ENCODE data around the gene NXPE4. TPM values are rescaled to one million over a fixed set of nuclear protein-coding genes. Genes with fewer than 3 reads are reported as not detected.

The NXPE4 gene
- total RNA-seq, 1 donor = not detected

DNA sequence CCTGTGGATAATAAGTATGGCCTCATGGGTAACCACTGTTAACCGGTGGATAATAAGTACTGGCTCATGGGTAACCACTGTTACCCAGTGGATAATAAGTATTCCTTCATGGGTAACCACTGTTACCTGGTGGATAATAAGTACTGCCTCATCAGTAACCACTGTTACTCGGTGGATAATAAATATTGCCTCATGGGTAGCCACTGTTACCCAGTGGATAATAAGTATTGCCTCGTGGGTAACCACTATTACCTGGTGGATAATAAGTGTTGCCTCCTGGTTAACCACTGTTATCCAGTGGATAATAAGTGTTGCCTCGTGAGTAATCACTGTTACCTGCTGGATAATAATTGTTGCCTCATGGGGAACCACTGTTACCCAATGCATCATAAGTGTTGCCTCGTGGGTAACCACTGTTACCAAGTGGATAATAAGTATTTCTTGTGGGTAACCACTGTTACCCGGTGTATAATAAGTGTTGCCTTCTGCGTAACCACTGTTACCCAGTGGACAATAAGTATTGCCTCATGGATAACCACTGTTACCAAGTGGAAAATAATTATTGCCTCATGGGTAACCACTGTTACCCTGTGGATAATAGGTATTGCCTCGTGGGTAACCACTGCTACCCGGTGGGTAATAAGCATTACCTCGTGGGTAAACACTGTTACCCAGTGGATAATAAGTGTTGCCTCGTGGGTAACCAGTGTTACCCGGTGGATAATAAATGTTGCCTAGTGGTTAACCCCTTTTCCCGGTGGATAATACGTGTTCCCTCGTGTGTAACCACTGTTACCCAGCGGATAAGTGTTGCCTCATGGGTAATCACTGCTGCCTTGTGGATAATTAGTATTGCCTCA is 26.6 kb upstream of the NXPE4 start:
- no peak overlapping the region for H3K4me3 ChIP-seq (ENCODE audit: low read depth, low read length)
- TF ChIP-seq CTCF (IDR thresholded peaks at IDR 0.05; ENCODE audit: insufficient read depth, low read length) = no peak
- DNase-seq (ENCODE audit: low read depth) = no peak

DNA sequence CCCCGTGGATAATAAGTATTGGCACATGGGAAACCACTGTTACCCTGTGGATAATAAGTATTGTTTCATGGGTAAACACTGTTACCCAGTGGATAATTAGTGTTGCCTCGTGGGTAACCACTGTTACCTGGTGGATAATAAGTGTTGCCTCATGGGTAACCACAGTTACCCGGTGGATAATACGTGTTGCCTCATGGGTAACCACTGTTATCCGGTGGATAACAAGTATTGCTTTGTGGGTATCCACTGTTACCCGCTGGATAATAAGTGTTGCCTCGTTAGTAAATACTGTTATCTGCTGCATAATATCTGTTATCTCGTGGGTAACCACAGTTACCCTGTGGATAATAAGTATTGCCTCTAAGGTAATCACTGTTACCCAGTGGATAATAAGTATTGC is 25.5 kb upstream of the NXPE4 start:
- no peak for DNase-seq (ENCODE audit: low read depth)

DNA sequence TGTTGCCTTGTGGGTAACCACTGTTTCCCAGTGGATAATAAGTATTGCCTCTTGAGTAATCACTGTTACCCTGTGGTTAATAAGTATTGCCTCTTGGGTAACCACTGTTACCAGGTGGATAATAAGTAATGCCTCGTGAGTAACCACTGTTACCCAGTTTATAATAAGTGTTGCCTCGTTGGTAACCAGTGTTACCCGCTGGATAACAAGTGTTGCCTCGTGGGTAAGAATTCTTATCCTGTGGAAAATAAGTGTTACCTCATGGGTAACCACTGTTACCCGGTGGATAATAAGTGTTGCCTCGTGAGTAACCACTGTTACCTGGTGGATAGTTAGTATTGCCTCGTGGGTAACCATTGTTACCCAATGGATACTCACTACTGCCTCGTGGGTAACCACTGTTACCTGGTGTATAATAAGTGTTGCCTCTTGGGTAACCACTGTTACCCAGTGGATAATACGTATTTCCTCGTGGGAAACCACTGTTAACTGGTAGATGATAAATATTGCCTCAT is 24.1 kb upstream of the NXPE4 start:
- no peak for TF ChIP-seq CTCF (IDR thresholded peaks at IDR 0.05; ENCODE audit: insufficient read depth, low read length)
- no peak overlapping the region for H3K4me3 ChIP-seq (ENCODE audit: low read depth, low read length)
- DNase-seq (ENCODE audit: low read depth) = no peak

More for the DNA sequence above, 25.5 kb upstream of the NXPE4 start:
- H3K4me3 ChIP-seq (ENCODE audit: low read depth, low read length) = no peak overlapping the region
- no peak for TF ChIP-seq CTCF (IDR thresholded peaks at IDR 0.05; ENCODE audit: insufficient read depth, low read length)

GRCh38 chr11:114618139-114618538 is 22.6 kb upstream of the NXPE4 start:
- DNase-seq (ENCODE audit: low read depth) = no peak
- TF ChIP-seq CTCF (IDR thresholded peaks at IDR 0.05; ENCODE audit: insufficient read depth, low read length) = no peak
- H3K4me3 ChIP-seq (ENCODE audit: low read depth, low read length) = no peak overlapping the region

DNA sequence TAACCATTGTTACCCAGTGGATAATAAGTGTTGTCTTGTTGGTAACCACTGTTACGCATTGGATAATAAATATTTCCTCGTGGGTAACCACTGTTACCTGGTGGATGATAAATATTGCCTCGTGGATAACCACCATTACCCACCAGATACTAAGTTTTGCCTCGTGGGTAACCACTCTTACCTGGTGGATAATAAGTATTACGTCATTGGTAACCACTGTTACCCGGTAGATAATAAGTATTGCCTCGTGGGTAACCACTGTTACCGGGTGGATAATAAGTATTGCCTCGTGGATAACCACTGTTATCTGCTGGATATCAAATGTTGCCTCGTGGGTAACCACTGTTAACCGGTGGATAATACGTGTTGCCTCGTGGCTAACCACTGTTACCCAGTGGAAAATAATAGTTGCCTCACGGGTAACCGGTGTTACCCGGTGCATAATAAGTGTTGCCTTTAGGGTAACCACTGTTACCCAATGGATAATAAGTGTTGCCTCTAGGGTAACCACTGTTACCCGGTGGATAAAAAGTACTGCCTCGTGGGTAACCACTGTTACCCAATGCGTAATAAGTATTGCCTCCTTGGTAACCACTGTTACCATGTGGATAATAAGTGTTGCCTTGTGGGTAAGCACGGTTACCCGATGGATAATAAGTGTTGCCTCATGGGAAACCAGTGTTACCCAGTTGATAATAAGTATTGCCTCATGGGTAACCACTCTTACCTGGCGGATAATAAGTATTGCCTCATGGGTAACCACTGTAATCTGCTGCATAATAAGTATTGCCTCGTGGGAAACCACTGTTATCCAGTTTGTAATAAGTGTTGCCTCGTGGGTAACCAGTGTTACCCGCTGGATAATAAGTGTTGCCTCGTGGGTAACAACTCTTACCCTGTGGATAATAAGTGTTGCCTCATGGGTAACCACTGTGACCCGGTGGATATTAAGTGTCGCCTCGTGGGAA is 21.9 kb upstream of the NXPE4 start:
- H3K4me3 ChIP-seq (ENCODE audit: low read depth, low read length) = no peak overlapping the region
- TF ChIP-seq CTCF (IDR thresholded peaks at IDR 0.05; ENCODE audit: insufficient read depth, low read length) = no peak
- DNase-seq (ENCODE audit: low read depth) = no peak

DNA sequence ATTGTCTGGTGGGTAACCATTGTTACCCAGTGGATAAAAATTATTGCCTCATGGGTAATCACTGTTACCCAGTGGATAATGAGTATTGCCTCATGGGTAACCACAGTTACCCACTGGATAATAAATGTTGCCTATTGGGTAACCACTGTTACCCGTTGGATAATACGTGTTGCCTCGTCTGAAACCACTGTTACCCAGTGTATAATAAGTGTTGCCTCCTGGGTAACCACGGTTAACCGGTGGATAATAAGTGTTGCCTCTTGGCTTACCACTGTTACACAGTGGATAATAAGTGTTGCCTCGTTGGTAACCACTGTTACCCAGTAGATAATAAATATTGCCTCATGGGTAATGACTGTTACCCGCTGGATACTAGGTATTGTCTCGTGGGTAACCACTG is 20.9 kb upstream of the NXPE4 start:
- no peak overlapping the region for H3K4me3 ChIP-seq (ENCODE audit: low read depth, low read length)
- TF ChIP-seq CTCF (IDR thresholded peaks at IDR 0.05; ENCODE audit: insufficient read depth, low read length) = no peak
- DNase-seq (ENCODE audit: low read depth) = no peak
